ENCODE measurements around the gene RFX7.

Gene RFX7

GRCh38 chr15:56217341-56217740 lies 26.3 kb downstream of the RFX7 start:
- DNase-seq (ENCODE audit: low read depth) = no peak
- H3K4me3 ChIP-seq (ENCODE audit: low read depth, low read length) = no peak overlapping the region
- no peak for TF ChIP-seq CTCF (IDR thresholded peaks at IDR 0.05; ENCODE audit: control insufficient read depth, extremely low read depth, insufficient read depth)

- DNase-seq (ENCODE audit: low read depth) = no peak
- no peak overlapping the region for H3K4me3 ChIP-seq (ENCODE audit: low read depth, low read length)
- no peak for TF ChIP-seq CTCF (IDR thresholded peaks at IDR 0.05; ENCODE audit: control insufficient read depth, extremely low read depth, insufficient read depth)
These were observed 27.9 kb downstream of the RFX7 start for GRCh38 chr15:56215769-56216168.

GRCh38 chr15:56211960-56212550 lies 31.6 kb downstream of the RFX7 start:
- TF ChIP-seq CTCF (IDR thresholded peaks at IDR 0.05; ENCODE audit: control insufficient read depth, extremely low read depth, insufficient read depth) = no peak
- H3K4me3 ChIP-seq (ENCODE audit: low read depth, low read length) = no peak overlapping the region
- no peak for DNase-seq (ENCODE audit: low read depth)

GRCh38 chr15:56211064-56211463 lies 32.6 kb downstream of the RFX7 start:
- no peak overlapping the region for H3K4me3 ChIP-seq (ENCODE audit: low read depth, low read length)
- no peak for TF ChIP-seq CTCF (IDR thresholded peaks at IDR 0.05; ENCODE audit: control insufficient read depth, extremely low read depth, insufficient read depth)
- no peak for DNase-seq (ENCODE audit: low read depth)

- no peak for DNase-seq (ENCODE audit: low read depth)
- H3K4me3 ChIP-seq (ENCODE audit: low read depth, low read length) = no peak overlapping the region
- no peak for TF ChIP-seq CTCF (IDR thresholded peaks at IDR 0.05; ENCODE audit: control insufficient read depth, extremely low read depth, insufficient read depth)
These were observed 35.0 kb downstream of the RFX7 start for GRCh38 chr15:56208641-56209155.

GRCh38 chr15:56208185-56208584 lies 35.5 kb downstream of the RFX7 start:
- DNase-seq (ENCODE audit: low read depth) = no peak
- no peak for TF ChIP-seq CTCF (IDR thresholded peaks at IDR 0.05; ENCODE audit: control insufficient read depth, extremely low read depth, insufficient read depth)
- no peak overlapping the region for H3K4me3 ChIP-seq (ENCODE audit: low read depth, low read length)

- no peak for TF ChIP-seq CTCF (IDR thresholded peaks at IDR 0.05; ENCODE audit: control insufficient read depth, extremely low read depth, insufficient read depth)
- H3K4me3 ChIP-seq (ENCODE audit: low read depth, low read length) = no peak overlapping the region
- no peak for DNase-seq (ENCODE audit: low read depth)
These were observed 36.0 kb downstream of the RFX7 start for GRCh38 chr15:56207711-56208110.

Data from LNCaP clone FGC (cell line).